Measurements from ENCODE around the gene NTPCR. TPM values are rescaled to one million over a fixed set of nuclear protein-coding genes. Genes with fewer than 3 reads are reported as not detected.
A peak's percentile ranks its signal among the peaks of the same experiment; 100 is the strongest.

Gene NTPCR
- total and polyA plus RNA-seq, 2 donors (not counting 3 experiments of a cell fraction or from before 2014, with no cell fraction given) = 13.2 to 35.3 TPM

GRCh38 chr1:233020426-233020825 is 70.0 kb downstream of the NTPCR start:
- dilution Hi-C loops (cut with MboI; ENCODE audit: extremely low pct_ligation_motif_present, low sequenced_read_pairs) = no loop called here
- peak overlapping the region; percentile 14 for H3K4me2 ChIP-seq (ENCODE audit: insufficient read depth, low read length)
- H4K20me1 ChIP-seq (replicated peaks; ENCODE audit: control insufficient read depth, extremely low read depth, insufficient read depth, low read length) = no peaks in the 10 kb centered on the region
- H3K9me1 ChIP-seq (replicated peaks; ENCODE audit: control insufficient read depth, extremely low read depth, insufficient read depth, low read length) = no peaks in the 10 kb centered on the region
- FAIRE-seq = peak; percentile 87
- POLR2A ChIA-PET = no interaction called here
- no peaks in the 10 kb centered on the region for H3K27me3 ChIP-seq (ENCODE audit: control insufficient read depth in 2 of 2, insufficient read depth in 2 of 2, low read length in 2 of 2)
- TF ChIP-seq GATA2 (IDR thresholded peaks at IDR 0.05; ENCODE audit: insufficient read depth, insufficient read length, low read depth, low read length) = peak; percentile 24
- no peak for TF ChIP-seq MYC (IDR thresholded peaks at IDR 0.05; ENCODE audit: low read depth, low read length)
- no peak for TF ChIP-seq CTCF (IDR thresholded peaks at IDR 0.05; ENCODE audit: extremely low read depth in 1 of 2, insufficient read depth in 1 of 2, low read depth in 1 of 2, low read length in 2 of 2)
- TF ChIP-seq POLR2AphosphoS5 (IDR thresholded peaks at IDR 0.05; ENCODE audit: insufficient read depth, low read depth, low read length) = no peak
- no TSS peak for BruUV-seq (replicated peaks)
- no peak overlapping the region for H3K9ac ChIP-seq (replicated peaks; ENCODE audit: extremely low read depth, insufficient read depth, low read length)
- peak overlapping the region; percentile 75 for H2AFZ ChIP-seq (ENCODE audit: low read depth, low read length)
- intact Hi-C loops (cut with micrococcal nuclease) = loop anchor here (5.0 to 10.0 kb wide), 2 partner anchors 152 to 1156 kb away; no protein-coding TSS in a partner anchor
- peaks cover 10% of the 10 kb centered on the region for H3K4me1 ChIP-seq (ENCODE audit: control insufficient read depth, extremely low read depth, insufficient read depth, low read length)
- no peak overlapping the region for H3K27ac ChIP-seq (ENCODE audit: insufficient read depth, low read depth, low read length)
- H3K36me3 ChIP-seq (ENCODE audit: control insufficient read depth in 2 of 2, extremely low read depth in 1 of 2, insufficient read depth in 2 of 2, low read length in 2 of 2) = no peaks in the 10 kb centered on the region
- no peaks in the 10 kb centered on the region for H3K79me2 ChIP-seq (ENCODE audit: control insufficient read depth, insufficient read depth, low read length)
- CTCF ChIA-PET = interaction anchor here (0.8 to 1.2 kb wide), 4 partner anchors 10 to 208 kb away, joined by 3 to 4 read pairs (median 3); no protein-coding TSS in a partner anchor
- DNase-seq (ENCODE audit: low read depth, low spot score) = peak; percentile 49
- no peak overlapping the region for H3K4me3 ChIP-seq (replicated peaks in 1 of 3; ENCODE audit: insufficient read depth in 1 of 3, low read depth in 1 of 3, low read length in 3 of 3)
- no peaks in the 10 kb centered on the region for H3K9me3 ChIP-seq (replicated peaks; ENCODE audit: control insufficient read depth, insufficient read depth, low read length)

- no peak for TF ChIP-seq MAX (IDR thresholded peaks at IDR 0.05; ENCODE audit: insufficient read depth, insufficient read length)
- no peak for TF ChIP-seq CTCF (IDR thresholded peaks at IDR 0.05; ENCODE audit: extremely low read depth in 1 of 2, insufficient read depth in 1 of 2, low read depth in 1 of 2, low read length in 2 of 2)
- TF ChIP-seq JUN (IDR thresholded peaks at IDR 0.05; ENCODE audit: borderline replicate concordance, insufficient read depth, insufficient read length, low read depth) = no peak
- no peak for TF ChIP-seq POLR2A (IDR thresholded peaks at IDR 0.05; ENCODE audit: low read depth, low read length)
- TF ChIP-seq EZH2 (IDR thresholded peaks at IDR 0.05; ENCODE audit: borderline replicate concordance, low read depth, low read length, severe bottlenecking) = no peak
- TF ChIP-seq POLR2AphosphoS5 (IDR thresholded peaks at IDR 0.05; ENCODE audit: insufficient read depth, low read depth, low read length) = no peak
- no peak for TF ChIP-seq FOS (IDR thresholded peaks at IDR 0.05; ENCODE audit: borderline replicate concordance, insufficient read depth, low read length)
- no peak for TF ChIP-seq GATA2 (IDR thresholded peaks at IDR 0.05; ENCODE audit: insufficient read depth, insufficient read length, low read depth, low read length)
- TF ChIP-seq MYC (IDR thresholded peaks at IDR 0.05; ENCODE audit: low read depth, low read length) = no peak
- no peaks in the 10 kb centered on the region for H3K9me3 ChIP-seq (replicated peaks; ENCODE audit: control insufficient read depth, insufficient read depth, low read length)
- H3K4me3 ChIP-seq (replicated peaks in 1 of 3; ENCODE audit: insufficient read depth in 1 of 3, low read depth in 1 of 3, low read length in 3 of 3) = no peak overlapping the region
- BruUV-seq (replicated peaks) = no TSS peak
- H3K79me2 ChIP-seq (ENCODE audit: control insufficient read depth, insufficient read depth, low read length) = no peaks in the 10 kb centered on the region
- peaks cover 2% of the 10 kb centered on the region for H3K9me1 ChIP-seq (replicated peaks; ENCODE audit: control insufficient read depth, extremely low read depth, insufficient read depth, low read length)
- CTCF ChIA-PET = interaction anchor here (1.0 kb wide), 1 partner anchor 17 kb away, joined by 3 read pairs; no protein-coding TSS in a partner anchor
- H3K9ac ChIP-seq (replicated peaks; ENCODE audit: extremely low read depth, insufficient read depth, low read length) = no peak overlapping the region
- intact Hi-C loops (cut with micrococcal nuclease) (loop anchor here (5.0 to 10.0 kb wide), 2 partner anchors 150 to 1157 kb away; no protein-coding TSS in a partner anchor), dilution Hi-C loops (cut with MboI; ENCODE audit: extremely low pct_ligation_motif_present, low sequenced_read_pairs) (no loop called here)
- POLR2A ChIA-PET = no interaction called here
- H3K4me1 ChIP-seq (ENCODE audit: control insufficient read depth, extremely low read depth, insufficient read depth, low read length) = peaks cover 10% of the 10 kb centered on the region
- no peak overlapping the region for H2AFZ ChIP-seq (ENCODE audit: low read depth, low read length)
- H4K20me1 ChIP-seq (replicated peaks; ENCODE audit: control insufficient read depth, extremely low read depth, insufficient read depth, low read length) = no peaks in the 10 kb centered on the region
- no peaks in the 10 kb centered on the region for H3K27me3 ChIP-seq (ENCODE audit: control insufficient read depth in 2 of 2, insufficient read depth in 2 of 2, low read length in 2 of 2)
- FAIRE-seq (no peak), DNase-seq (ENCODE audit: low read depth, low spot score) (no peak)
- H3K4me2 ChIP-seq (ENCODE audit: insufficient read depth, low read length) = no peak overlapping the region
- H3K27ac ChIP-seq (ENCODE audit: insufficient read depth, low read depth, low read length) = no peak overlapping the region
- no peaks in the 10 kb centered on the region for H3K36me3 ChIP-seq (ENCODE audit: control insufficient read depth in 2 of 2, extremely low read depth in 1 of 2, insufficient read depth in 2 of 2, low read length in 2 of 2)
Observed at GRCh38 chr1:233022246-233022645, 71.8 kb downstream of the NTPCR start.
